ENCODE data around the gene CASD1.
A peak's percentile ranks its signal among the peaks of the same experiment; 100 is the strongest.

CASD1 gene

DNA sequence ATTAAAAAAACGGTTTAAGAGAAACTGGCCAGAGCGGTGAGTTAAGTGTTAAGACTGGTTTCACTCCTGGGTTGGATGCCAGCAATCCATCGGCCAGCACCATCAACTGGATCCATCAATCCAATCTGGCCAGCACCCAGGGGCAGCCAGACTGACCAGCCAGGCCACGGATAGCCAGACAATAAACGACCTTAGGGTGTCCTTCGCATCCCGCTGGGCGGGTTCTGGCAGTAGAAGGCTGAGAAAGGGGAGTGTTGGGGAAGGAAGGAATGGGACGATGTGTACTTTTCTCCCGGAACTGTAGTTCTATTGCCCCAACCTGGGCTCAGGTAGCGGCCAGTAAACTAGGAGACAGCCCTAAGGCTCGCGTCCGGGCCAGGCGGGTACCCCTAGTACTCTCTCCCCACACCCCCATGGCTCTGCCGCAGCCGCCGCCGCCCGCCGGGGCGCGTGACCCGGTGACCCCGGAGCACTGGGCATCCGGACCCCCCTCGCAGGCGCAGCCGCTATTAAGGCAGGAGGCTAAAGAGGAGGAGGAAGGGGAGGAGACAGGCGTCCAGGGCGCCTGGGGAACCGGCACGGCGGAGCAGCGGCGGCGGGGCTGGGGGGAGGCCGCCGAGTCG is at the start of gene CASD1:
TSS of gene CASD1 (plus strand) at position 546 of the 623 bp plus-strand sequence. CDS start 276 bp downstream, outside the sequence.
- Histone ChIP-seq H2AFZ (ENCODE audit: low read length, unreplicated experiment) (peak within 1 kb of the TSS; percentile 99), H3K79me2 (ENCODE audit: control insufficient read depth, insufficient read depth, low read length, unreplicated experiment) (peaks cover 28% of the 10 kb centered on the region), H3K27ac (ENCODE audit: low read depth, low read length) (0 out of 2 replicates have a peak within 1 kb of the TSS, but pooled peaks have one; percentile 7), H3K27me3 (ENCODE audit: insufficient read depth, low read length) (no peaks in the 10 kb centered on the region), H3K4me3 (ENCODE audit: low read depth, low read length) (peak within 1 kb of the TSS; percentile 94), H3K36me3 (ENCODE audit: insufficient read depth, low read length) (no peaks in the 10 kb centered on the region), H3K4me1 (ENCODE audit: control insufficient read depth, insufficient read depth, low read length, unreplicated experiment) (peaks cover 10% of the 10 kb centered on the region)

DNA sequence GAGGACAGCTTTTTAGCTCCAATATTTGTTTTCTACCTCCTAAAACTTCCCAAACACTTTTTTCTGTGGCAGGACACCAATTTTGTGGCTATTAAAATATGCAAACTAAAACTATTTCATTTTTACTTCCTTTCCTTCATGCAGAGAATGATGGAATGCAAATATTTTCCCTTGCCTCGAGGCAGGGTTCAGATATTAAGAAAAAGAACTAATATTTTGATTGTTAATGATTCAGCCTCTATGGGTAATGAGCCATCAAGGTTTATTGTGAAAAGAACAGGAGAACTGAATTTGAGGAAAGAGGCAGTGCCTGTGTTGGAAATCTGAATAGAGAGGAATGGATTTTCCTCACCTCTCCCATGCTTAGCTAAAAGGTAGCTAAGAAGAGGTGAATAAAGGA is 43.1 kb upstream of the CASD1 start:
- H3K4me3 ChIP-seq (ENCODE audit: low read depth, low read length), result no peak overlapping the region
- H3K27ac ChIP-seq (ENCODE audit: low read depth, low read length), result no peak overlapping the region
- H2AFZ ChIP-seq (ENCODE audit: low read length, unreplicated experiment), result no peak overlapping the region
- H3K4me1 ChIP-seq (ENCODE audit: control insufficient read depth, insufficient read depth, low read length, unreplicated experiment), result no peaks in the 10 kb centered on the region
- no peaks in the 10 kb centered on the region for H3K79me2 ChIP-seq (ENCODE audit: control insufficient read depth, insufficient read depth, low read length, unreplicated experiment)
- H3K27me3 ChIP-seq (ENCODE audit: insufficient read depth, low read length), result no peaks in the 10 kb centered on the region
- no peaks in the 10 kb centered on the region for H3K36me3 ChIP-seq (ENCODE audit: insufficient read depth, low read length)

- Histone ChIP-seq H2AFZ (ENCODE audit: low read length, unreplicated experiment) (no peak overlapping the region), H3K79me2 (ENCODE audit: control insufficient read depth, insufficient read depth, low read length, unreplicated experiment) (no peaks in the 10 kb centered on the region), H3K4me1 (ENCODE audit: control insufficient read depth, insufficient read depth, low read length, unreplicated experiment) (no peaks in the 10 kb centered on the region), H3K27me3 (ENCODE audit: insufficient read depth, low read length) (no peaks in the 10 kb centered on the region), H3K36me3 (ENCODE audit: insufficient read depth, low read length) (no peaks in the 10 kb centered on the region; the same call in 1 of the 2 replicates), H3K4me3 (ENCODE audit: low read depth, low read length) (no peak overlapping the region), H3K27ac (ENCODE audit: low read depth, low read length) (no peak overlapping the region)
Observed at GRCh38 chr7:94471604-94472003, 38.0 kb upstream of the CASD1 start.

GRCh38 chr7:94472608-94473007 is 37.0 kb upstream of the CASD1 start:
- H3K79me2 ChIP-seq (ENCODE audit: control insufficient read depth, insufficient read depth, low read length, unreplicated experiment), result no peaks in the 10 kb centered on the region
- H3K27ac ChIP-seq (ENCODE audit: low read depth, low read length), result no peak overlapping the region
- H3K4me1 ChIP-seq (ENCODE audit: control insufficient read depth, insufficient read depth, low read length, unreplicated experiment), result no peaks in the 10 kb centered on the region
- H3K36me3 ChIP-seq (ENCODE audit: insufficient read depth, low read length), result no peaks in the 10 kb centered on the region; the same call in 1 of the 2 replicates
- no peaks in the 10 kb centered on the region for H3K27me3 ChIP-seq (ENCODE audit: insufficient read depth, low read length)
- no peak overlapping the region for H3K4me3 ChIP-seq (ENCODE audit: low read depth, low read length)
- no peak overlapping the region for H2AFZ ChIP-seq (ENCODE audit: low read length, unreplicated experiment)

DNA sequence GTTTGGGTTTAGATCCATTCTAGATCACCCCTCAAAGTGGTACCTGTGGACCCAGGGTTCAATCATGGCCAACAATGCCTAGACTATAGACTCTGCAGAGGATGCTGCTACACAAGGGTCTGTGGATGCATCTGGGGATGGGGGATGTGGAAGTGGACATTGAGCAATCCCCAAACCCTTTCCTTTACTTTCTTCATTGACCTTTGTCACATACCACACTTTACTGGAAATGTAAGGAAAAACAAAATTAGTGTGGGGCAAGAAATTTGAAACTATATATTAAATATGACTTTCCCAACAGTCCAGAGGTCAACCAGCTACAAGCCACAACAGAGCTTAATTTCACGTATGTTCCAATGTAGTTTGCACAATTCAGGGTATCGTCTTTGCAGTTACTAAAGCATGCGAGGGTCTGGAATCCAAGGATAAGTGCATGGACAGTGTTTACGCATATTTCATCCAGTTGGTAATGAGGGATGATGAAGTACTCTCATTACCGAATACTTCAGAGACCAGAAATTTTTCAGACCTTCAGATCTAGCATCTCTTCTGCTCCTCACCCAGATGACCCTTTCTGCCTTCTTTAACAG is 33.3 kb upstream of the CASD1 start:
- Histone ChIP-seq H2AFZ (ENCODE audit: low read length, unreplicated experiment) (no peak overlapping the region), H3K79me2 (ENCODE audit: control insufficient read depth, insufficient read depth, low read length, unreplicated experiment) (no peaks in the 10 kb centered on the region)

DNA sequence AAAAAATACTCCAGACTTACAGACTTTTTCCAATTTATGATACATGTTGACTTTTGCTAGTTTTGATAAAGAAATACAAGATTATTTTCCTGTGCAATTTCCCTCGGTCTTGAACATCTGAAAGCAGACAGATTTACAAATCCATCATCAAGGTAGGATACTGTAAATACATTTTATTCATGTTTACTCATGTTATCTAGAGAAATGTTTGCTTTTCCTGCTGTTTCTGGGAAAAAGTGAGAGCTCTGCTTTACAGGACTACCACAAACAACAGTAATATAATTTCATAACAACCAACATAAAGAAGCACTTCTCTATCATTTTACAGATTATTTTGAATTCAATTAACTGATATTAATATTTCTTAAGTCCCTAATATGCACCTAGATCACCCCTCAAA is 31.7 kb upstream of the CASD1 start:
- H3K79me2 ChIP-seq (ENCODE audit: control insufficient read depth, insufficient read depth, low read length, unreplicated experiment), result no peaks in the 10 kb centered on the region
- H3K4me1 ChIP-seq (ENCODE audit: control insufficient read depth, insufficient read depth, low read length, unreplicated experiment), result no peaks in the 10 kb centered on the region
- H3K27ac ChIP-seq (ENCODE audit: low read depth, low read length), result no peak overlapping the region

More for the DNA sequence above, 33.3 kb upstream of the CASD1 start:
- Histone ChIP-seq H3K36me3 (ENCODE audit: insufficient read depth, low read length) (no peaks in the 10 kb centered on the region; the same call in 1 of the 2 replicates), H3K27ac (ENCODE audit: low read depth, low read length) (no peak overlapping the region), H3K27me3 (ENCODE audit: insufficient read depth, low read length) (0 out of 2 replicates have a peak, but pooled peaks cover 6% of the 10 kb centered on the region), H3K4me1 (ENCODE audit: control insufficient read depth, insufficient read depth, low read length, unreplicated experiment) (no peaks in the 10 kb centered on the region), H3K4me3 (ENCODE audit: low read depth, low read length) (no peak overlapping the region)

DNA sequence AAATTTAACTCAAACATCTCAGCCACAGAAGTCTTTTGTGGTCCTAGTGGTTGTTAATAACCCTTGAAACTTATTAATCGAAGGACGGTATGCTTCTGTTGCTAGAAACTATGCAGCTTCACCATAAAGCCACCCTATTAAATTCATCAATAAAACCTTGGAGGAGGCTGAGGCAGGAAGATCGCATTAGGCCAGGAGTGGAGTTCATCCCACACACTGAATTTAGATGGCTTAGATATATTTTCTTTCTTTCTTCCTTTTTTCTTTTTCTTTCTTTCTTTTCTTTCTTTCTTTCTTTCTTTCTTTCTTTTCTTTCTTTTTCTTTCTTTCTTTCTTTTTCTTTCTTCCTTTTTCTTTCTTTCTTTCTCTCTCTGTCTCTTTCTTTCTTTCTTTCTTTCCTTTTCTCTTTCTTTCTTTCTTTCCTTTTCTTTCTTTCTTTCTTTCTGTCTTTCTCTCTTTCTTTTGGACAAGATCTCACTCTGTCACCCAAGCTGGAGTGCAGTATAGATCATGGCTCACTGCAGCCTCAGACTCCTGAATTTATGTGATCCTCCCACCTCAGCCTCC is 30.9 kb upstream of the CASD1 start:
- Histone ChIP-seq H3K36me3 (ENCODE audit: insufficient read depth, low read length) (no peaks in the 10 kb centered on the region), H3K4me1 (ENCODE audit: control insufficient read depth, insufficient read depth, low read length, unreplicated experiment) (no peaks in the 10 kb centered on the region), H3K4me3 (ENCODE audit: low read depth, low read length) (no peak overlapping the region), H3K27ac (ENCODE audit: low read depth, low read length) (no peak overlapping the region), H2AFZ (ENCODE audit: low read length, unreplicated experiment) (no peak overlapping the region), H3K27me3 (ENCODE audit: insufficient read depth, low read length) (0 out of 2 replicates have a peak, but pooled peaks cover 6% of the 10 kb centered on the region), H3K79me2 (ENCODE audit: control insufficient read depth, insufficient read depth, low read length, unreplicated experiment) (no peaks in the 10 kb centered on the region)

More for the DNA sequence above, 31.7 kb upstream of the CASD1 start:
- Histone ChIP-seq H3K36me3 (ENCODE audit: insufficient read depth, low read length) (no peaks in the 10 kb centered on the region), H3K4me3 (ENCODE audit: low read depth, low read length) (no peak overlapping the region), H2AFZ (ENCODE audit: low read length, unreplicated experiment) (no peak overlapping the region), H3K27me3 (ENCODE audit: insufficient read depth, low read length) (0 out of 2 replicates have a peak, but pooled peaks cover 6% of the 10 kb centered on the region)

DNA sequence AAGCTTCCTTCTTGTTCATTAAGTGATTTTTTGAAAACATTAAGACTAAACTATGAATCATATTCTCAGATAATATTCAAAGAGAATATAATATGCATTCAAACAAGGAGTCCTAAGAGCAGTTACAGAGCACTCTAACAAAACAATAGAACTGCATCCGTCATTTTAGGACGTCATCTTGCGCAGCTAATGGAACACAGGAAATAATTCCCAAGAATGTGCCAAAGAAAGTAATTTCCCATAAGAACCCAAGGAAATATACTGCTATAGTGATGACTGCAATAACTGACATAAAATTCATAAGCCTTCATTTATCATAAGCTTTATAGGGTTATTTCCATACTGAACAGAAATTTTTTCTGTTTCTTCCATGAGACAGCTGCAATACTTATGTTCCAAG is 28.3 kb upstream of the CASD1 start:
- no peaks in the 10 kb centered on the region for H3K79me2 ChIP-seq (ENCODE audit: control insufficient read depth, insufficient read depth, low read length, unreplicated experiment)
- no peak overlapping the region for H3K27ac ChIP-seq (ENCODE audit: low read depth, low read length)
- H3K4me1 ChIP-seq (ENCODE audit: control insufficient read depth, insufficient read depth, low read length, unreplicated experiment), result no peaks in the 10 kb centered on the region
- H3K4me3 ChIP-seq (ENCODE audit: low read depth, low read length), result no peak overlapping the region
- no peaks in the 10 kb centered on the region for H3K36me3 ChIP-seq (ENCODE audit: insufficient read depth, low read length)
- H3K27me3 ChIP-seq (ENCODE audit: insufficient read depth, low read length), result 0 out of 2 replicates have a peak, but pooled peaks cover 6% of the 10 kb centered on the region
- H2AFZ ChIP-seq (ENCODE audit: low read length, unreplicated experiment), result no peak overlapping the region

GRCh38 chr7:94482796-94483195 is 26.8 kb upstream of the CASD1 start:
- H3K27me3 ChIP-seq (ENCODE audit: insufficient read depth, low read length), result 0 out of 2 replicates have a peak, but pooled peaks cover 6% of the 10 kb centered on the region
- H3K4me3 ChIP-seq (ENCODE audit: low read depth, low read length), result no peak overlapping the region
- H3K36me3 ChIP-seq (ENCODE audit: insufficient read depth, low read length), result no peaks in the 10 kb centered on the region
- H3K4me1 ChIP-seq (ENCODE audit: control insufficient read depth, insufficient read depth, low read length, unreplicated experiment), result no peaks in the 10 kb centered on the region
- H3K79me2 ChIP-seq (ENCODE audit: control insufficient read depth, insufficient read depth, low read length, unreplicated experiment), result no peaks in the 10 kb centered on the region
- no peak overlapping the region for H2AFZ ChIP-seq (ENCODE audit: low read length, unreplicated experiment)
- no peak overlapping the region for H3K27ac ChIP-seq (ENCODE audit: low read depth, low read length)

DNA sequence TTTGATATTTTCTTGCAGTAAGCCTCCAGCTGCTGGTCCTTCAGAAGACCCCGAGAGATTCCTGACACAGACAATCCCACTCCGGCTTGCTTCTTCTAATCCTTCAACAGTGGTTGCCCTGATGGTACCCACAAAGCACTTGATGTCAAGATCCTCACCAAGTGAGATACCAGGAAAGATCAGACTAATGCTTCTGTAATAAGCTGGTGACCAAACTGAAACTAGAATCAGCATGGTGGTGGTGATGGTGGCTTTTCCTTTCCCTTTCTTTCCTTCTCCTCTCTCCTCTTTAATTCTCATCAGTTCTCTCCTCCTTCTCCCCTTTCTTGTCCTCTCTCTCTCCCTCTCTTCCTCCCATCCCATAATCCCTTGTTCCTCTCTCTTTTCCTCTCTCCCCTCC is 25.8 kb upstream of the CASD1 start:
- Histone ChIP-seq H3K4me3 (ENCODE audit: low read depth, low read length) (no peak overlapping the region), H3K36me3 (ENCODE audit: insufficient read depth, low read length) (no peaks in the 10 kb centered on the region), H2AFZ (ENCODE audit: low read length, unreplicated experiment) (no peak overlapping the region), H3K4me1 (ENCODE audit: control insufficient read depth, insufficient read depth, low read length, unreplicated experiment) (no peaks in the 10 kb centered on the region), H3K27ac (ENCODE audit: low read depth, low read length) (no peak overlapping the region), H3K79me2 (ENCODE audit: control insufficient read depth, insufficient read depth, low read length, unreplicated experiment) (no peaks in the 10 kb centered on the region), H3K27me3 (ENCODE audit: insufficient read depth, low read length) (no peaks in the 10 kb centered on the region)

- no peaks in the 10 kb centered on the region for H3K36me3 ChIP-seq (ENCODE audit: insufficient read depth, low read length)
- no peak overlapping the region for H3K4me3 ChIP-seq (ENCODE audit: low read depth, low read length)
- no peaks in the 10 kb centered on the region for H3K79me2 ChIP-seq (ENCODE audit: control insufficient read depth, insufficient read depth, low read length, unreplicated experiment)
- H2AFZ ChIP-seq (ENCODE audit: low read length, unreplicated experiment), result no peak overlapping the region
- no peaks in the 10 kb centered on the region for H3K4me1 ChIP-seq (ENCODE audit: control insufficient read depth, insufficient read depth, low read length, unreplicated experiment)
- H3K27ac ChIP-seq (ENCODE audit: low read depth, low read length), result no peak overlapping the region
- H3K27me3 ChIP-seq (ENCODE audit: insufficient read depth, low read length), result no peaks in the 10 kb centered on the region
Observed at GRCh38 chr7:94486216-94486615, 23.4 kb upstream of the CASD1 start.

All from ACC112 (cell line).